Measurements from ENCODE around the gene HORMAD2.

The HORMAD2 gene

GRCh38 chr22:30113494-30113893 lies 33.2 kb downstream of the HORMAD2 start:
- no peak overlapping the region for H2BK15ac ChIP-seq (ENCODE audit: low read length)
- H3K9me3 ChIP-seq (replicated peaks in 1 of 2; ENCODE audit: control insufficient read depth in 2 of 2, insufficient read depth in 1 of 2, low read depth in 1 of 2, low read length in 2 of 2) = no peaks in the 10 kb centered on the region
- no peak overlapping the region for H3K18ac ChIP-seq (ENCODE audit: low read length)
- no peak overlapping the region for H2BK120ac ChIP-seq (ENCODE audit: low read depth, low read length)
- no peaks in the 10 kb centered on the region for H3K79me1 ChIP-seq (ENCODE audit: low read depth, low read length)
- no peak overlapping the region for H2BK5ac ChIP-seq (ENCODE audit: low read length)
- no peak overlapping the region for H2AK5ac ChIP-seq (ENCODE audit: low read depth, low read length)
- no peak overlapping the region for H3K4me2 ChIP-seq (ENCODE audit: insufficient read depth, low read length, poor library complexity, severe bottlenecking)
- no peak overlapping the region for H3K23ac ChIP-seq (ENCODE audit: low read depth, low read length, poor library complexity)
- H3K27ac ChIP-seq (replicated peaks; ENCODE audit: low read length) = no peak overlapping the region
- no peak overlapping the region for H4K91ac ChIP-seq (ENCODE audit: low read depth, low read length, poor library complexity)
- peaks cover 0 to 3% (median 0%) of the 10 kb centered on the region in 3 experiments for H3K27me3 ChIP-seq (ENCODE audit: control insufficient read depth in 3 of 3, insufficient read depth in 3 of 3, low read depth in 1 of 3, low read length in 3 of 3)
- H3K36me3 ChIP-seq (replicated peaks in 1 of 2; ENCODE audit: control insufficient read depth in 2 of 2, insufficient read depth in 2 of 2, low read length in 2 of 2) = no peaks in the 10 kb centered on the region
- H3K4ac ChIP-seq (ENCODE audit: low read length) = no peak overlapping the region
- H3K14ac ChIP-seq (ENCODE audit: low read length) = no peak overlapping the region
- no peak overlapping the region for H2AFZ ChIP-seq (ENCODE audit: low read length)
- no peak overlapping the region for H2BK12ac ChIP-seq (ENCODE audit: low read length)
- no peak for DNase-seq (ENCODE audit: low spot score)
- WGBS, 2 donors (ENCODE audit: extremely low coverage in 2 of 2, insufficient read length in 2 of 2, insufficient replicate concordance in 1 of 2) = no CpG with 5 or more reads among the region's 1 CpG
- H3K4me1 ChIP-seq (ENCODE audit: control insufficient read depth in 2 of 2, insufficient read depth in 1 of 2, low read depth in 1 of 2, low read length in 2 of 2) = no peaks in the 10 kb centered on the region
- H4K8ac ChIP-seq (ENCODE audit: low read depth, low read length) = no peak overlapping the region
- no peak overlapping the region for H3K4me3 ChIP-seq (ENCODE audit: low read length in 2 of 2)
- H3K9ac ChIP-seq (ENCODE audit: low read depth, low read length, poor library complexity) = no peak overlapping the region

- no peak for DNase-seq (ENCODE audit: low spot score)
- Histone ChIP-seq H3K27ac (replicated peaks; ENCODE audit: low read length) (no peak overlapping the region), H3K4me1 (ENCODE audit: control insufficient read depth in 2 of 2, insufficient read depth in 1 of 2, low read depth in 1 of 2, low read length in 2 of 2) (no peaks in the 10 kb centered on the region), H2BK5ac (ENCODE audit: low read length) (no peak overlapping the region), H3K14ac (ENCODE audit: low read length) (no peak overlapping the region), H3K4ac (ENCODE audit: low read length) (no peak overlapping the region), H3K27me3 (ENCODE audit: control insufficient read depth in 3 of 3, insufficient read depth in 3 of 3, low read depth in 1 of 3, low read length in 3 of 3) (peaks cover 0 to 3% (median 0%) of the 10 kb centered on the region in 3 experiments), H3K4me2 (ENCODE audit: insufficient read depth, low read length, poor library complexity, severe bottlenecking) (no peak overlapping the region), H3K4me3 (ENCODE audit: low read length in 2 of 2) (no peak overlapping the region), H2BK12ac (ENCODE audit: low read length) (no peak overlapping the region), H4K91ac (ENCODE audit: low read depth, low read length, poor library complexity) (no peak overlapping the region), H3K9ac (ENCODE audit: low read depth, low read length, poor library complexity) (no peak overlapping the region), H3K23ac (ENCODE audit: low read depth, low read length, poor library complexity) (no peak overlapping the region), H2AFZ (ENCODE audit: low read length) (no peak overlapping the region), H3K79me1 (ENCODE audit: low read depth, low read length) (no peaks in the 10 kb centered on the region), H3K18ac (ENCODE audit: low read length) (no peak overlapping the region), H3K36me3 (replicated peaks in 1 of 2; ENCODE audit: control insufficient read depth in 2 of 2, insufficient read depth in 2 of 2, low read length in 2 of 2) (no peaks in the 10 kb centered on the region), H2BK120ac (ENCODE audit: low read depth, low read length) (no peak overlapping the region), H4K8ac (ENCODE audit: low read depth, low read length) (no peak overlapping the region), H2BK15ac (ENCODE audit: low read length) (no peak overlapping the region), H3K9me3 (replicated peaks in 1 of 2; ENCODE audit: control insufficient read depth in 2 of 2, insufficient read depth in 1 of 2, low read depth in 1 of 2, low read length in 2 of 2) (no peaks in the 10 kb centered on the region), H2AK5ac (ENCODE audit: low read depth, low read length) (no peak overlapping the region)
- no CpG with 5 or more reads among the region's 1 CpG for WGBS, 2 donors (ENCODE audit: extremely low coverage in 2 of 2, insufficient read length in 2 of 2, insufficient replicate concordance in 1 of 2)
These were observed 34.1 kb downstream of the HORMAD2 start for GRCh38 chr22:30114361-30114760.

DNA sequence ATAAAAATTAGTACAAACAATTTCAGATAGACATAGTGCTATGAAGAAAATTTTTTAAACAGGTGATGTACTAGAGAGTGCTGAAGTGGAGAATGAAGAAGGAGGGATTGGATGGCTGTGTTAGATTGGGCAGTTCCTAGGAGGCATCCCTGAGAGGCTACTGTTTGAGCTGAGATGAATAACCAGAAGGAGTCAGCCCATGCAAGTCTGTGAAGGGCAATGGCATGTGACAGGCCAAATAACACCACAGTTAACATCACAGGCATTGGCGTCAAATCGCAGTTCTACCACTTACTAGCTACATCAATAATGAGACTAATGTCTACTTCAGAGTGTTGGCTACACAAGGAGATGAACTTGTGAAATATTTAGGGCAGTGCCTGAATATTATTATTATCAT lies 35.4 kb downstream of the HORMAD2 start:
- H3K79me1 ChIP-seq (ENCODE audit: low read depth, low read length) = no peaks in the 10 kb centered on the region
- H3K14ac ChIP-seq (ENCODE audit: low read length) = no peak overlapping the region
- no peak for DNase-seq (ENCODE audit: low spot score)
- no peak overlapping the region for H4K91ac ChIP-seq (ENCODE audit: low read depth, low read length, poor library complexity)
- H3K4ac ChIP-seq (ENCODE audit: low read length) = no peak overlapping the region
- WGBS, 2 donors (ENCODE audit: extremely low coverage in 2 of 2, insufficient read length in 2 of 2, insufficient replicate concordance in 1 of 2) = no CpG with 5 or more reads among the region's 2 CpGs
- no peak overlapping the region for H2BK120ac ChIP-seq (ENCODE audit: low read depth, low read length)
- no peak overlapping the region for H2AK5ac ChIP-seq (ENCODE audit: low read depth, low read length)
- no peak overlapping the region for H3K27ac ChIP-seq (replicated peaks; ENCODE audit: low read length)
- no peak overlapping the region for H3K9ac ChIP-seq (ENCODE audit: low read depth, low read length, poor library complexity)
- no peak overlapping the region for H2BK12ac ChIP-seq (ENCODE audit: low read length)
- no peak overlapping the region for H3K18ac ChIP-seq (ENCODE audit: low read length)
- H3K27me3 ChIP-seq (ENCODE audit: control insufficient read depth in 3 of 3, insufficient read depth in 3 of 3, low read depth in 1 of 3, low read length in 3 of 3) = peaks cover 0 to 9% (median 0%) of the 10 kb centered on the region in 3 experiments
- H2BK15ac ChIP-seq (ENCODE audit: low read length) = no peak overlapping the region
- H3K4me2 ChIP-seq (ENCODE audit: insufficient read depth, low read length, poor library complexity, severe bottlenecking) = no peak overlapping the region
- H3K9me3 ChIP-seq (replicated peaks in 1 of 2; ENCODE audit: control insufficient read depth in 2 of 2, insufficient read depth in 1 of 2, low read depth in 1 of 2, low read length in 2 of 2) = no peaks in the 10 kb centered on the region
- no peak overlapping the region for H3K23ac ChIP-seq (ENCODE audit: low read depth, low read length, poor library complexity)
- H3K36me3 ChIP-seq (replicated peaks in 1 of 2; ENCODE audit: control insufficient read depth in 2 of 2, insufficient read depth in 2 of 2, low read length in 2 of 2) = no peaks in the 10 kb centered on the region
- no peak overlapping the region for H2BK5ac ChIP-seq (ENCODE audit: low read length)
- no peak overlapping the region for H2AFZ ChIP-seq (ENCODE audit: low read length)
- H3K4me3 ChIP-seq (ENCODE audit: low read length in 2 of 2) = no peak overlapping the region
- no peaks in the 10 kb centered on the region for H3K4me1 ChIP-seq (ENCODE audit: control insufficient read depth in 2 of 2, insufficient read depth in 1 of 2, low read depth in 1 of 2, low read length in 2 of 2)
- H4K8ac ChIP-seq (ENCODE audit: low read depth, low read length) = no peak overlapping the region

DNA sequence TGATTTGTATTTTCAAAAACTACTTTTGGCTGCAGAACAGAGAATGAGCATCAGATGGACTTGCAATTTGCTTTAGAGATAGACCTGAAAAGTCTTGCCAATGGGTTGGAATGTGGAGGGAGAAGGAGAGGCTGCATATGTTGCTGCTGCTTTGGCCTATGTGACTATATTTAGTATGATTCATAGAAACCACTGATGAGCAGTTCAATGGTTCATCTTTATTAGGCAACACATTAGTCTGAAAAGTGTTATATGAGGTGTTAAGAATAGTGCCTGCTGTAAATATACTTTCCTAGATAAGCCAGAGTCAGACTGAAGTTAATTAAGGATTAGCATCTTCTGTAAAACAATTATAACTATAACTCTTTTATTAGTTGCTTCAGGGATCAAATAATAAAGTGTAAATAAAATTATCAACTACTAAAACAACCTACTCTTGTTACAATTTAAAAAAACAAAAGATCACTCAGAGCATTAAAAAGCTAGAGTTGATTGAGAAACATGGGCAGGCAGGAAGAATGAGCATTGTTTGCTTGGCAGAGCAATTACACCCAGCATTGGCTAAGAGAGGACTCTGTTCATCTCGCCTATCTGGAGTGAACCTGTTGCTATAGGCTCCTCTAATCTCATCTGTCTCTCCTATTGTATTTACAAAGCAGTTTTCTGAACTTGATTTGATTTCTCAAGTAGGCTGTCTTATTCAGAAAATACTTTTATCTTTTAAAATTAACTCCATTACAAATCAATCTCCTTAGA lies 36.3 kb downstream of the HORMAD2 start:
- Histone ChIP-seq H2AFZ (ENCODE audit: low read length) (no peak overlapping the region), H3K4ac (ENCODE audit: low read length) (no peak overlapping the region), H4K8ac (ENCODE audit: low read depth, low read length) (no peak overlapping the region)

More for the DNA sequence above, 36.3 kb downstream of the HORMAD2 start:
- Histone ChIP-seq H2BK15ac (ENCODE audit: low read length) (no peak overlapping the region), H2AK5ac (ENCODE audit: low read depth, low read length) (no peak overlapping the region), H2BK5ac (ENCODE audit: low read length) (no peak overlapping the region), H3K27ac (replicated peaks; ENCODE audit: low read length) (no peak overlapping the region), H3K4me1 (ENCODE audit: control insufficient read depth in 2 of 2, insufficient read depth in 1 of 2, low read depth in 1 of 2, low read length in 2 of 2) (no peaks in the 10 kb centered on the region), H3K36me3 (replicated peaks in 1 of 2; ENCODE audit: control insufficient read depth in 2 of 2, insufficient read depth in 2 of 2, low read length in 2 of 2) (no peaks in the 10 kb centered on the region), H3K27me3 (ENCODE audit: control insufficient read depth in 3 of 3, insufficient read depth in 3 of 3, low read depth in 1 of 3, low read length in 3 of 3) (peaks cover 0 to 9% (median 0%) of the 10 kb centered on the region in 3 experiments), H3K23ac (ENCODE audit: low read depth, low read length, poor library complexity) (no peak overlapping the region), H3K9ac (ENCODE audit: low read depth, low read length, poor library complexity) (no peak overlapping the region), H3K4me3 (ENCODE audit: low read length in 2 of 2) (no peak overlapping the region), H4K91ac (ENCODE audit: low read depth, low read length, poor library complexity) (no peak overlapping the region), H3K18ac (ENCODE audit: low read length) (no peak overlapping the region), H3K4me2 (ENCODE audit: insufficient read depth, low read length, poor library complexity, severe bottlenecking) (no peak overlapping the region), H3K14ac (ENCODE audit: low read length) (no peak overlapping the region), H3K9me3 (replicated peaks in 1 of 2; ENCODE audit: control insufficient read depth in 2 of 2, insufficient read depth in 1 of 2, low read depth in 1 of 2, low read length in 2 of 2) (no peaks in the 10 kb centered on the region), H2BK120ac (ENCODE audit: low read depth, low read length) (no peak overlapping the region), H2BK12ac (ENCODE audit: low read length) (no peak overlapping the region), H3K79me1 (ENCODE audit: low read depth, low read length) (no peaks in the 10 kb centered on the region)
- DNase-seq (ENCODE audit: low spot score) = no peak
- no CpG with 5 or more reads among the region's 1 CpG for whole genome bisulfite sequencing, 2 donors (ENCODE audit: extremely low coverage in 2 of 2, insufficient read length in 2 of 2, insufficient replicate concordance in 1 of 2)
